Dermis microvascular lymphatic vessel endothelial cell (primary cell): Measurements from ENCODE around the gene GFRA1. TPM values are rescaled to one million over a fixed set of nuclear protein-coding genes. Genes with fewer than 3 reads are reported as not detected.
A peak's percentile ranks its signal among the peaks of the same experiment; 100 is the strongest.
"Not testable (repeated sequence)": the region's sequence is repeated elsewhere in the genome, so short reads cannot be mapped to it uniquely, and the experiment has no call there.

Experiments
- DNase-seq, 2 donors: peaks; one replicate each; pipeline versions ENCODE4 v3.0.0 to v3.0.0-alpha.2; 2010; ENCODE audit warnings: low read depth in 2 of 2
- total RNA-seq: library from RNA; depleted of rRNA; stranded (reverse); fragments of >200 nt; gene quantifications from 2 replicates; pipeline ENCODE4 v1.2.1, GENCODE V29; 2014

The GFRA1 gene
- total RNA-seq, 1 donor from 2014 or later, result 10.5 TPM

DNA sequence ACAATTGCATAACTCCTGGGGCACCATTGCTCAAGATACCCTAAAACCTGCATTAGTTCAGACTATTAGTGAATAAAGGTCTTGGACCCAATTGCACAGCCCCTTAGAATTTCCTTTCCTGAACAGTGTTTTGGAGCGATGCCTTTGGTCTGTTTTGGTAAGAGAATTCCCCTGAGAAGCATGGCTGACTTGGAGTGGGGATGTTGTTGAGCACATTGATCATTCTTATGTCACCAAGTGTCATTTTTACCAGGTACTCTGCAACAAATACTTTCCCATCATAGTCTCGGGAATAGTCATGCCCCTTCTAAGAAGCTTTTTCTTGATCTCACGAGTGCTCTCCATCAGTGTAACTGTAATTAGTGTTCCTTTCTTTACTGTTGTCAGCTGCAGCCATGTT, 229.7 kb downstream of the GFRA1 start:
- no peak for DNase-seq

DNA sequence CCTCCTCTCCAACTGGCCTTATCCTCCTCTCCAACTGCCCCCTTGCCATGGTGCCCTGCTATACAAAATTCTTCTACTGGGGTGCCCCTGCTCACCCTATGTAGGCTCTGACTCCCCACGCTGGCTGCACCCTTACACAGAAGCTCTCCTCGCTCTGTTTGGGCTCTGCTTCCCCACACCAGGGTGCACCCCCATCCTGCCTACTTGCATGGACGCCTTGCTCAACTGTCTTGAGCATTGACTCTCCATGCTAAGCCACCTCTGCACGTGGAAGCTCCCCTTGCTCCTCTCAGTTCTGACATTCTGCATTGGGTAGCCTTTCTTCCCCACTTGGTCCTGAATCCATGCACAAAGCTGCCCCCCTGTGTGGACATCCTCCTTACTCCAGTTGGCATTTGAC, 231.1 kb downstream of the GFRA1 start:
- DNase-seq, result no peak

GRCh38 chr10:116039612-116040011, 233.4 kb downstream of the GFRA1 start:
- no peak for DNase-seq

DNA sequence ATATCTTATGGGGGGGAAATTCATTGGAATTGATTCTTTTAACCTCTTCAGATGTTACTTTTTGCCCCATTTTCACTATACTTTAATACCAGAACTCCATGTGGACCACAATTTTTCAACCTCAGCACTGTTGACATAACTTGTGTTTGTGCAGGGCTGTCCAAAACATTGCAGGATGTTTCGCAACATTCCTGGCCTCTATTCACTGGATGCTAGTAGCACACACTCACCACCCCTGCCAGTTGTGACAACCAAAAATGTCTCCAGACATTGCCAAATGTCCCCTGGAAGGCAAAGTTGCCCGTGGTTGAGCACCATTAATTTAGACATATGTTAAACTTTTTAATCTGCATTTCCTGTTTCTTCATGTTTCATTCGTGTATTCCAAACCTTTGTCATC, 234.7 kb downstream of the GFRA1 start:
- DNase-seq, result peak; percentile 7 to 76

DNA sequence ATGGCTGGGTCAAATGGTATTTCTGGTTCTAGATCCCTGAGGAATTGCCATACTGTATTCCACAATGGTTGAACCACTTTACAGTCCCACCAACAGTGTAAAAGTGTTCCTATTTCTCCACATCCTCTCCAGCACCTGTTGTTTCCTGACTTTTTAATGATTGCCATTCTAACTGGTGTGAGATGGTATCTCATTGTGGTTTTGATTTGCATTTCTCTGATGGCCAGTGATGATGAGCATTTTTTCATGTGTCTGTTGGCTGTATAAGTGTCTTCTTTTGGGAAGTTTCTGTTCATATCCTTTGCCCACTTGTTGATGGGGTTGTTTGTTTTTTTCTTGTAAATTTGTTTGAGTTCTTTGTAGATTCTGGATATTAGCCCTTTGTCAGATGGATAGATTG, 237.6 kb downstream of the GFRA1 start:
- DNase-seq, result not testable (repeated sequence)

DNA sequence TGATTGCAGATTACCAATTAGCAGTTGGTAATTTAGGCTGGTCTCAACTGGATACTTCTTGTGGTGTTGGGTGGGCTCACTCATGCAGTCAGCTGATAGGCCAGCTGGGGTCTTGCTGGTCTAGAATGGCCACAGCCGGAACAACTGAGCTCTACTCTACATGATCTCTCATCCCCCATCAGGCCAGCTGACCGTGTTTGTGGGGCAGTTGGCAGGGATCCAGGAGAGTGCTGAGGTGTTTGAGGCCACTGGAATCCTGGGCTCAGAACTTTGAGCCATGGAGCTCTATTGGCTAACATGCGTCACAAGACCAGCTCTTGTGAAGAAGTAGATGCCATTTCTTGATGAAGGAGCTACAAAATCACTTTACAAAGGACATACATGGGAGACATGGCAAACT, 242.4 kb downstream of the GFRA1 start:
- no peak for DNase-seq

DNA sequence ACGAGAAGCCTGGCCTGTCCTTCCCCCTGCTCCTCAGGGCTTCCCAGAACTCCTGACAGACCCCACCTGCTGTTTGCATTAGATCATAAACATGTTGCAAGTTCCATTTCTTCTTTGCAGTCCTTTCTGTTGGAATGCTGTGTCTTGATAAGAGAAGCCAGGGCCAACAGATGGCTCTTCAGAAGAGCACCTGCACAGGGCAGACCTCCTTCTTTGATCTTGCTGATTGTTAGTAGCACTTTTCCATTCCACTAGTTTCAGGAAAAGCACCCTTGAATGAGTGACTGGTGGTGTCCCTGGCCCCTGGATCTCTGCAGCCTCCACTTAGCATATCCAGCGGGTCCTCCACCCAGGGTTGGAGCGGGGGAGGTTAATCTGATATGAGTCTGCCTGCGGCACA, 243.2 kb downstream of the GFRA1 start:
- no peak for DNase-seq

- no peak for DNase-seq
Observed at GRCh38 chr10:116027355-116027754, 245.7 kb downstream of the GFRA1 start.

GRCh38 chr10:116026725-116027124, 246.3 kb downstream of the GFRA1 start:
- DNase-seq, result no peak

DNA sequence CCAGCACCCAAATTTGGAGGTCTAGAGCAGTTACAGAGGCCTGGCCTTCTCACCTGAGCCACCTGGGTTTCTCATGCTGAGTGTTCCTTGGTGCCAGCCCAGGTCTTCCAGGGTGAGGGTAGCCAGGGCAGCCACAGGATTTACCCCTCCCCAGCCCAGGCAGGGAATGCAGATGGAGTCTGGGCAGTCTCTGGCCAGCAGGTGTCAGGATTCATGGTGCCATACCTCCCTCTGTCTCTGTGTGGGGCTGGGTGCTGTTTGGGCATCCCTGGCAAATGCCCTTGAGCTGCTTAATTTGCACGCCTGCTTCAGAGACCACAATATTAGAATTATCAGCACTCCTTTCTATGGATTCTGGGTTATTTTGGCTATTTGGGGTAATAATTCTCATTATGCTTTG, 246.7 kb downstream of the GFRA1 start:
- no peak for DNase-seq

GRCh38 chr10:116024271-116024878, 248.6 kb downstream of the GFRA1 start:
- DNase-seq, result no peak

DNA sequence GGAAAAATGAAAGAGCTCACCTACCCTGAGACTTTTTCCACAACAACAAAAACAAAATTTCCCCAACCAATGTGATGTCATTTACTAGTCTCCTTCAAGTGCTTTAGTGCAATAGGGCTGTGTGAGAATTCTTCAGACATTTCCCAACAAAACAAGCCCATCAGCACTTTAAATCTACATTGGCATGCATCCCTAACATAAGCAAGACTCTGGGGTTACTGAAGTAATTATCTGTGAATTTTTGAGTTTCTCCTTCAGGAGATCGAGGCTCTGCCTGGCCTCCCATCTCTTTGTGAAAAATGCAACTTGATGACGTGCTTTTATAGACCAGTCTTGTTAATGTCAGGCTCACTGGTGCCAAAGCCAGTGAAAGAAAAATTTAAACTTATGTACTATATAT, 255.6 kb downstream of the GFRA1 start:
- no peak for DNase-seq

DNA sequence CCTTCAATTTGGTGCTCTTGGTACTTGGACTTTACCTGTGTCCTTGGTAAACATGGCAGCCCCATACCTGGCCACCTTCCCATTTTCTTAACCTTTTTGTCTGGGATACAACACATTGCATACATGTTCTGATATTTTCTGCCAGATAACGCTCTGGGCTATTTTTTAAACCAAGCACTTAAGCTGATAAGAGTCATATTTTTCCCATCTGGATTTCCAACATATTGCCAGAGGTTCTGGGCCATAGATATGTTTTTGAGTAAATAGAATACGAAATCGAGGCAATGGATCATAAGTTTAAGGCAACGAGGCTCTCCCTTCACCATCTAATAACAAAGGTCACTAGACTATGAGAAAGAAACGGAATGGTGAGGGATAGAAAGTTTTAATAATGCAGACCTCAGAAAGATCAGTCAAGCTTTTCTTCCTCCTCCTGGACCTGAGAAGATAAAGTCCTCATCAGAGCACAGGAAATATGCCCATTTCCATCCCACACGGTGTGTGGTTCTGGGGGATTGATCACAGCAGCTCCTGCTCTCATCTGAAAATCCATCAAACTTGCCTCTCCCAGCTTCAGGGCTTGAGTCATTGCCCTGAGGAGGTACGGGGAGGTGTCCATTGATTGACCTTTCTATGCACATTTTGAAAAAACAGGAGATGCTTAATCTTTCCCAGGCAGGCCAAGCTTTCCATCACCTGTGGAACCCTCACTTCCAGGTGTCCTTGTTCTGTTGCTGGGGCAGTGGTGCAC, 257.2 kb downstream of the GFRA1 start:
- no peak for DNase-seq

DNA sequence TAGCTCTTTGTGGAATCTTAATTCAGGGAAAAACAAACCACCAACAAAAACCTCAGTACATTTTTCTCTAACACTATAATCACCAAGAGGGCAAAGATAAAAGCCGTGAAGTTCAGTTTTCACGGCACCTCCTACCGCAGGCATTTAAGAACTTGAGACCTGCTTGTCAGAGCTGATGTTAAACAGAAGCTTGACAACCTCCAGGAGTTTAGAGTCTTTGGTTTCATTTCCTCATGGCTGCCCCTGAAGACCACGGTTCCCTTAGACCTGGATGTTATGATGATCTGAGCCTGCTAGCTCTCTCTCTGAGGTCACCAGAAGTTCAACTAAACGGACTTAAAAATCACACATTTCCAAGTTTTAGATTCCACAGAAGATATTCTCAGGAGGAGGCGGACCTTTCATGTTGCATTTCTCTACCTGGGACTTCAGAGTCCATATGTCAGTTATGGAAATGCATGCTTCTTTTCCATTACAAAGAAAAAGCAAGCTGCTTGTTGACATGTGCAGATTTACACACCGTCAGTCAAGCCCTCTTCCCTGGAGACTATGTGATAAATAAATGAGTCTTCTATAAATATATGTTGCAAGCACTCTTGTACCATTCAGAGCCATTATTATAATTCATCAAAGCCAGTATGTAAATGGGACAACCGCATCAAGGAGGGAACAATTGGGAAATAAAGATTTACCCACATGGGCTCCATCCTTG, 258.0 kb downstream of the GFRA1 start:
- no peak for DNase-seq

GRCh38 chr10:116014326-116014725, 258.7 kb downstream of the GFRA1 start:
- DNase-seq, result no peak

DNA sequence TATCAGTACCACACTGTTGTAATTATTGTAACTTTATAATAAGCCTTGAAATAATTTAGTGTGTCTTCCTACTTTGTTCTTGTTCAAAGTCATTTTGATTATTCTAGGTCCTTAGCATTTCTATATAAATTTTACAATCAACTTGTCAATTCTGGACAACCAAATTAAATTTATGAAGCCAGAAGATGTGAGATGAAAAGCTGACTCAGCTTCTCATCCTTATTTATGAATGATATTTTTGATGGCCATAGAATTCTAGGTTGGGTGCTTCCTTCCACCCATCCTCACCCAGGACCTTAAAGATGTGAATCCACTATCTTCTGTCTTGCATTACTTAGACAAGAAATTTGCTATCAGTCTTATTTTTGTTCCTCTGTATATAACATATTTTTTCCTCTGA, 261.1 kb downstream of the GFRA1 start:
- no peak for DNase-seq

- no peak for DNase-seq
Observed at GRCh38 chr10:116007256-116007891, 265.6 kb downstream of the GFRA1 start.

Other genes starting within 250 kb of the GFRA1 start
- gene CCDC172, start 51.2 kb upstream of the GFRA1 start, total RNA-seq, result not detected in 2 replicates
- gene PNLIPRP3, start 154.6 kb upstream of the GFRA1 start, total RNA-seq, result under 0.01 TPM in 1 of 2 replicates, not detected in the other